Heart left ventricle (tissue), 13 donors: ENCODE measurements around the gene HYLS1.

Experiments used
- POLR2A ChIP-seq, 2 donors: fragments of 450-650 bp; IDR thresholded peaks; one replicate each; pipeline ENCODE4 v1.6.1; 2017; ENCODE audit warnings: antibody characterized with exemption in 2 of 2, mild to moderate bottlenecking in 2 of 2, moderate library complexity in 2 of 2
- TF ChIP-seq, protein P1 (sequence below), 12 donors: fragments of 200-600 bp; sonication (generic) in 4 of 12; IDR thresholded peaks; one replicate each; pipeline versions ENCODE4 v1.5.0 to v1.8.0; 2018 to 2022; ENCODE audit warnings: antibody characterized with exemption in 12 of 12, mild to moderate bottlenecking in 5 of 12
- donor health status: ischemic (EF 13 %, LVEDD 7.1; RV severe dilation, severe dysfunction).
- donor health status: DM: no; HTN: yes; CAD: no.
- donor health status: DM: no; HTN: no; CAD: no.
- donor health status: ischemic (EF 25% LVEDD 6.9; RV normal size, moderate dysfunction).
- donor health status: ischemic (EF 25% LVEDD 5.7; RV mildly dilated, moderate dysfunction).
- donor health status: ischemic (EF 35%, LVEDD 5.7; RV mildly dilated, moderate dysfunction).
- donor health status: nonischemic (EF 11% LVEDD 7.7; RV severe dilation, severe dysfunction).
- donor health status: DM: yes; HTN: yes; CAD: no.
- donor health status: PGD.
- donor health status: ischemic (EF 29% LVEDD 5.4; RV normal size, mild dysfunction).
- donor health status: nonischemic (EF 23%, LVEDD 6.1; RV moderate dilation, normal function).

DNA sequence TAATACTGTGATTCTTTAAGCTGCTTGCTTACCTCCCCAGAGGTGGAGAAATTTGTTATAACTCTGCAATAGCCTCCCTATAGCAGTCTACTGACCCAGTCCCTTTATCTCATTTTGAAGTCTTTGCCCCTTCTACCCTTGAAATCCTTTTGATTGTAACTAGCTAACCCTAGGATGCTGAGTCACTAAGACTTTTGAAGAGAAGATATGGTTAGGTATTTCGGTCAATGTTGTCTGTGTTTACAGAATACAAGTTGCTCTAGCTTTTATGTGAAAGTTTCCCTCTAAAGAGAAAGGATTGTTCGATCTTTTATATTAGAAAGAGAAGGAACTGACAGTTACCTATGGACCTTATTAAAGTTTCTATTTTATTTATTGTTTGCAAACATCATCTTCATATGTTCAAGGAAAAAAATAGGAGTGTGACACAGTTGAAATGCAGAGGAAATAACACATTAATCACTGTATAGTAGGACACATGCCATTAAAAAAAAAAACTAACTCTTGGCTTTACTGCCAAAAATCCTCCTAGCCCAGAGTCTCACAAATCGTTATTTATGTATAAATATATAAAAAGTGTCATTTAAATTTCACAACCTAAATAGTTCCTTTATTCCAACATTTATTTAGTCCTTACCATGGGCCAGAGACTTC, 3.1 kb downstream of the HYLS1 start:
- TF ChIP-seq, protein P1, sequence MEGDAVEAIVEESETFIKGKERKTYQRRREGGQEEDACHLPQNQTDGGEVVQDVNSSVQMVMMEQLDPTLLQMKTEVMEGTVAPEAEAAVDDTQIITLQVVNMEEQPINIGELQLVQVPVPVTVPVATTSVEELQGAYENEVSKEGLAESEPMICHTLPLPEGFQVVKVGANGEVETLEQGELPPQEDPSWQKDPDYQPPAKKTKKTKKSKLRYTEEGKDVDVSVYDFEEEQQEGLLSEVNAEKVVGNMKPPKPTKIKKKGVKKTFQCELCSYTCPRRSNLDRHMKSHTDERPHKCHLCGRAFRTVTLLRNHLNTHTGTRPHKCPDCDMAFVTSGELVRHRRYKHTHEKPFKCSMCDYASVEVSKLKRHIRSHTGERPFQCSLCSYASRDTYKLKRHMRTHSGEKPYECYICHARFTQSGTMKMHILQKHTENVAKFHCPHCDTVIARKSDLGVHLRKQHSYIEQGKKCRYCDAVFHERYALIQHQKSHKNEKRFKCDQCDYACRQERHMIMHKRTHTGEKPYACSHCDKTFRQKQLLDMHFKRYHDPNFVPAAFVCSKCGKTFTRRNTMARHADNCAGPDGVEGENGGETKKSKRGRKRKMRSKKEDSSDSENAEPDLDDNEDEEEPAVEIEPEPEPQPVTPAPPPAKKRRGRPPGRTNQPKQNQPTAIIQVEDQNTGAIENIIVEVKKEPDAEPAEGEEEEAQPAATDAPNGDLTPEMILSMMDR (IDR thresholded peaks at IDR 0.05): no peak
- no peak for TF ChIP-seq POLR2A (IDR thresholded peaks at IDR 0.05)
